ENCODE measurements around the gene AIFM2.
"Not testable (repeated sequence)": the region's sequence is repeated elsewhere in the genome, so short reads cannot be mapped to it uniquely, and the experiment has no call there.

The AIFM2 gene

GRCh38 chr10:70118196-70118595 is 14.4 kb downstream of the AIFM2 start:
- Histone ChIP-seq H3K4me1 (ENCODE audit: control insufficient read depth, insufficient read depth, low read length) (peaks cover 15% of the 10 kb centered on the region), H3K9me3 (ENCODE audit: control insufficient read depth, low read length) (no peaks in the 10 kb centered on the region), H3K27me3 (ENCODE audit: control insufficient read depth, insufficient read depth, low read length) (no peaks in the 10 kb centered on the region), H3K36me3 (ENCODE audit: control insufficient read depth, insufficient read depth, low read length) (peaks cover 3% of the 10 kb centered on the region), H3K4me3 (ENCODE audit: low read length) (no peak overlapping the region), H3K9ac (ENCODE audit: low read length) (no peak overlapping the region)

GRCh38 chr10:70117646-70118045 is 15.0 kb downstream of the AIFM2 start:
- H3K4me3 ChIP-seq (ENCODE audit: low read length), result no peak overlapping the region
- no peaks in the 10 kb centered on the region for H3K9me3 ChIP-seq (ENCODE audit: control insufficient read depth, low read length)
- H3K36me3 ChIP-seq (ENCODE audit: control insufficient read depth, insufficient read depth, low read length), result peaks cover 3% of the 10 kb centered on the region
- peaks cover 15% of the 10 kb centered on the region for H3K4me1 ChIP-seq (ENCODE audit: control insufficient read depth, insufficient read depth, low read length)
- no peaks in the 10 kb centered on the region for H3K27me3 ChIP-seq (ENCODE audit: control insufficient read depth, insufficient read depth, low read length)
- no peak overlapping the region for H3K9ac ChIP-seq (ENCODE audit: low read length)

GRCh38 chr10:70115948-70116682 is 16.5 kb downstream of the AIFM2 start:
- no peaks in the 10 kb centered on the region for H3K9me3 ChIP-seq (ENCODE audit: control insufficient read depth, low read length)
- H3K4me1 ChIP-seq (ENCODE audit: control insufficient read depth, insufficient read depth, low read length), result peaks cover 15% of the 10 kb centered on the region
- H3K9ac ChIP-seq (ENCODE audit: low read length), result no peak overlapping the region
- no peak overlapping the region for H3K4me3 ChIP-seq (ENCODE audit: low read length)
- H3K27me3 ChIP-seq (ENCODE audit: control insufficient read depth, insufficient read depth, low read length), result no peaks in the 10 kb centered on the region
- H3K36me3 ChIP-seq (ENCODE audit: control insufficient read depth, insufficient read depth, low read length), result peaks cover 3% of the 10 kb centered on the region

GRCh38 chr10:70114902-70115301 is 17.7 kb downstream of the AIFM2 start:
- Histone ChIP-seq H3K27me3 (ENCODE audit: control insufficient read depth, insufficient read depth, low read length) (no peaks in the 10 kb centered on the region), H3K36me3 (ENCODE audit: control insufficient read depth, insufficient read depth, low read length) (peaks cover 3% of the 10 kb centered on the region), H3K9ac (ENCODE audit: low read length) (no peak overlapping the region), H3K4me1 (ENCODE audit: control insufficient read depth, insufficient read depth, low read length) (peaks cover 3% of the 10 kb centered on the region), H3K4me3 (ENCODE audit: low read length) (no peak overlapping the region), H3K9me3 (ENCODE audit: control insufficient read depth, low read length) (no peaks in the 10 kb centered on the region)

GRCh38 chr10:70112071-70112470 is 20.6 kb downstream of the AIFM2 start:
- H3K4me1 ChIP-seq (ENCODE audit: control insufficient read depth, insufficient read depth, low read length), result no peaks in the 10 kb centered on the region

GRCh38 chr10:70111496-70111895 is 21.1 kb downstream of the AIFM2 start:
- H3K4me3 ChIP-seq (ENCODE audit: low read length), result no peak overlapping the region
- peaks cover 3% of the 10 kb centered on the region for H3K36me3 ChIP-seq (ENCODE audit: control insufficient read depth, insufficient read depth, low read length)
- H3K27me3 ChIP-seq (ENCODE audit: control insufficient read depth, insufficient read depth, low read length), result no peaks in the 10 kb centered on the region
- H3K9ac ChIP-seq (ENCODE audit: low read length), result no peak overlapping the region
- H3K9me3 ChIP-seq (ENCODE audit: control insufficient read depth, low read length), result no peaks in the 10 kb centered on the region
- H3K4me1 ChIP-seq (ENCODE audit: control insufficient read depth, insufficient read depth, low read length), result no peaks in the 10 kb centered on the region

More at GRCh38 chr10:70112071-70112470, 20.6 kb downstream of the AIFM2 start:
- Histone ChIP-seq H3K27me3 (ENCODE audit: control insufficient read depth, insufficient read depth, low read length) (no peaks in the 10 kb centered on the region), H3K4me3 (ENCODE audit: low read length) (no peak overlapping the region), H3K9ac (ENCODE audit: low read length) (no peak overlapping the region), H3K9me3 (ENCODE audit: control insufficient read depth, low read length) (no peaks in the 10 kb centered on the region), H3K36me3 (ENCODE audit: control insufficient read depth, insufficient read depth, low read length) (peaks cover 3% of the 10 kb centered on the region)

GRCh38 chr10:70109064-70109729 is 23.4 kb downstream of the AIFM2 start:
- no peaks in the 10 kb centered on the region for H3K36me3 ChIP-seq (ENCODE audit: control insufficient read depth, insufficient read depth, low read length)
- H3K9ac ChIP-seq (ENCODE audit: low read length), result no peak overlapping the region
- no peaks in the 10 kb centered on the region for H3K4me1 ChIP-seq (ENCODE audit: control insufficient read depth, insufficient read depth, low read length)
- no peaks in the 10 kb centered on the region for H3K27me3 ChIP-seq (ENCODE audit: control insufficient read depth, insufficient read depth, low read length)
- no peaks in the 10 kb centered on the region for H3K9me3 ChIP-seq (ENCODE audit: control insufficient read depth, low read length)
- no peak overlapping the region for H3K4me3 ChIP-seq (ENCODE audit: low read length)

GRCh38 chr10:70106958-70107791 is 25.4 kb downstream of the AIFM2 start:
- Histone ChIP-seq H3K36me3 (ENCODE audit: control insufficient read depth, insufficient read depth, low read length) (no peaks in the 10 kb centered on the region), H3K4me3 (ENCODE audit: low read length) (no peak overlapping the region), H3K27me3 (ENCODE audit: control insufficient read depth, insufficient read depth, low read length) (no peaks in the 10 kb centered on the region), H3K9me3 (ENCODE audit: control insufficient read depth, low read length) (no peaks in the 10 kb centered on the region), H3K9ac (ENCODE audit: low read length) (no peak overlapping the region), H3K4me1 (ENCODE audit: control insufficient read depth, insufficient read depth, low read length) (no peaks in the 10 kb centered on the region)

GRCh38 chr10:70101668-70102067 is 31.0 kb downstream of the AIFM2 start:
- Histone ChIP-seq H3K27me3 (ENCODE audit: control insufficient read depth, insufficient read depth, low read length) (no peaks in the 10 kb centered on the region), H3K9ac (ENCODE audit: low read length) (no peak overlapping the region), H3K9me3 (ENCODE audit: control insufficient read depth, low read length) (no peaks in the 10 kb centered on the region), H3K4me3 (ENCODE audit: low read length) (no peak overlapping the region), H3K36me3 (ENCODE audit: control insufficient read depth, insufficient read depth, low read length) (no peaks in the 10 kb centered on the region), H3K4me1 (ENCODE audit: control insufficient read depth, insufficient read depth, low read length) (no peaks in the 10 kb centered on the region)

GRCh38 chr10:70101068-70101562 is 31.5 kb downstream of the AIFM2 start:
- not testable (repeated sequence) for H3K9ac ChIP-seq (ENCODE audit: low read length); H3K36me3 ChIP-seq (ENCODE audit: control insufficient read depth, insufficient read depth, low read length); H3K4me3 ChIP-seq (ENCODE audit: low read length); H3K4me1 ChIP-seq (ENCODE audit: control insufficient read depth, insufficient read depth, low read length); H3K9me3 ChIP-seq (ENCODE audit: control insufficient read depth, low read length); H3K27me3 ChIP-seq (ENCODE audit: control insufficient read depth, insufficient read depth, low read length)

GRCh38 chr10:70098271-70098670 is 34.4 kb downstream of the AIFM2 start:
- H3K9ac ChIP-seq (ENCODE audit: low read length), result no peak overlapping the region
- H3K9me3 ChIP-seq (ENCODE audit: control insufficient read depth, low read length), result no peaks in the 10 kb centered on the region
- no peaks in the 10 kb centered on the region for H3K4me1 ChIP-seq (ENCODE audit: control insufficient read depth, insufficient read depth, low read length)
- H3K4me3 ChIP-seq (ENCODE audit: low read length), result no peak overlapping the region
- H3K36me3 ChIP-seq (ENCODE audit: control insufficient read depth, insufficient read depth, low read length), result no peaks in the 10 kb centered on the region
- H3K27me3 ChIP-seq (ENCODE audit: control insufficient read depth, insufficient read depth, low read length), result no peaks in the 10 kb centered on the region

- Histone ChIP-seq H3K4me1 (ENCODE audit: control insufficient read depth, insufficient read depth, low read length) (no peaks in the 10 kb centered on the region), H3K36me3 (ENCODE audit: control insufficient read depth, insufficient read depth, low read length) (no peaks in the 10 kb centered on the region), H3K27me3 (ENCODE audit: control insufficient read depth, insufficient read depth, low read length) (no peaks in the 10 kb centered on the region), H3K9me3 (ENCODE audit: control insufficient read depth, low read length) (no peaks in the 10 kb centered on the region), H3K9ac (ENCODE audit: low read length) (no peak overlapping the region), H3K4me3 (ENCODE audit: low read length) (no peak overlapping the region)
Measured at GRCh38 chr10:70097459-70097858, 35.2 kb downstream of the AIFM2 start.
